HepG2 (cell line): ENCODE data around the gene PDIA5. TPM values are rescaled to one million over a fixed set of nuclear protein-coding genes. Genes with fewer than 3 reads are reported as not detected.

Experiments
- AKAP8 ChIP-seq: sonication (generic); formaldehyde crosslinking; IDR thresholded peaks from 2 replicates; pipeline ENCODE4 v1.5.1; 2020; ENCODE audit warnings: mild to moderate bottlenecking, missing genetic modification reagents
- CTCF ChIP-seq: sonication (generic); formaldehyde crosslinking; IDR thresholded peaks from 2 replicates; pipeline ENCODE4 v1.5.0; 2020; ENCODE audit warnings: mild to moderate bottlenecking, missing genetic modification reagents, moderate library complexity
- FOXK1 ChIP-seq: sonication (generic); formaldehyde crosslinking; IDR thresholded peaks from 2 replicates; pipeline ENCODE4 v1.4.0; 2020; ENCODE audit warnings: low read depth, missing genetic modification reagents, borderline replicate concordance
- GPN1 ChIP-seq: sonication (generic); formaldehyde crosslinking; IDR thresholded peaks from 2 replicates; pipeline ENCODE4 v1.5.1; 2020; ENCODE audit warnings: missing genetic modification reagents, borderline replicate concordance
- HNF1B ChIP-seq: sonication (generic); formaldehyde crosslinking; IDR thresholded peaks from 2 replicates; pipeline ENCODE4 v1.5.1; 2020; ENCODE audit warnings: mild to moderate bottlenecking, moderate library complexity, missing genetic modification reagents
- KDM2A ChIP-seq: sonication (generic); formaldehyde crosslinking; IDR thresholded peaks from 2 replicates; pipeline ENCODE4 v1.4.0; 2020; ENCODE audit warnings: low read depth, missing genetic modification reagents, borderline replicate concordance
- PRDM4 ChIP-seq: sonication (generic); formaldehyde crosslinking; IDR thresholded peaks from 2 replicates; pipeline ENCODE4 v1.9.0; 2021; ENCODE audit warnings: missing genetic modification reagents, borderline replicate concordance
- SAP130 ChIP-seq: IDR thresholded peaks from 2 replicates; pipeline ENCODE4 v1.6.1; 2016; ENCODE audit warnings: low read depth
- SIN3A ChIP-seq: IDR thresholded peaks from 2 replicates; pipeline ENCODE4 v1.6.1; 2011; ENCODE audit warnings: low read depth, mild to moderate bottlenecking, control low read depth, low read length, borderline replicate concordance
- YY1 ChIP-seq: IDR thresholded peaks from 2 replicates; pipeline ENCODE4 v1.6.1; 2011; ENCODE audit warnings: low read length, low read depth, moderate library complexity, mild to moderate bottlenecking; ENCODE audit not compliant: insufficient read depth, insufficient replicate concordance
- ZFP91 ChIP-seq: sonication (generic); formaldehyde crosslinking; IDR thresholded peaks from 2 replicates; pipeline ENCODE4 v1.9.0; 2022; ENCODE audit warnings: missing genetic modification reagents, mild to moderate bottlenecking, borderline replicate concordance
- ZNF274 ChIP-seq: sonication (generic); formaldehyde crosslinking; IDR thresholded peaks from 2 replicates; pipeline ENCODE4 v1.5.1; 2020; ENCODE audit warnings: mild to moderate bottlenecking, missing genetic modification reagents
- ZNF619 ChIP-seq: sonication (generic); formaldehyde crosslinking; IDR thresholded peaks from 2 replicates; pipeline ENCODE4 v1.4.0; 2020; ENCODE audit warnings: mild to moderate bottlenecking, missing genetic modification reagents
- ZNF652 ChIP-seq: IDR thresholded peaks from 2 replicates; pipeline ENCODE4 v1.6.1; 2016; ENCODE audit warnings: low read depth, borderline replicate concordance
- ZSCAN20 ChIP-seq: sonication (generic); formaldehyde crosslinking; IDR thresholded peaks from 2 replicates; pipeline ENCODE4 v1.4.0; 2020; ENCODE audit warnings: missing genetic modification reagents, mild to moderate bottlenecking, borderline replicate concordance
- polyA plus RNA-seq, 8 experiments: library from polyadenylated mRNA; depleted of rRNA in 3 of 8; stranded (reverse) in 7 of 8; unstranded in 1 of 8; fragments of >200 nt; fragmentation: Illumina TruSeq in 4 of 8; extraction: Trizol in 4 of 8; gene quantifications; 2 replicates each; pipeline versions ENCODE4 v1.2.1 to v1.2.3, GENCODE V29; 2011 to 2016; ENCODE audit warnings: low read depth in 4 of 8, missing spikeins in 1 of 8, mixed read lengths in 1 of 8; ENCODE audit not compliant: insufficient read depth in 1 of 8
- total RNA-seq, 5 experiments: library from RNA; depleted of rRNA; stranded (reverse); fragments of >200 nt; fragmentation: Illumina TruSeq; extraction: Trizol; gene quantifications; 2 replicates each; pipeline ENCODE4 v1.2.3, GENCODE V29; 2016; ENCODE audit warnings: low read depth in 1 of 5
- TF ChIP-seq, protein P1 (sequence below): sonication (generic); formaldehyde crosslinking; IDR thresholded peaks from 2 replicates; pipeline ENCODE4 v1.5.1; 2020; ENCODE audit warnings: missing genetic modification reagents, mild to moderate bottlenecking, borderline replicate concordance
- TF ChIP-seq, protein P2 (sequence below): sonication (generic); IDR thresholded peaks from 2 replicates; pipeline ENCODE4 v1.6.1; 2016; ENCODE audit warnings: low read depth, borderline replicate concordance
- TF ChIP-seq, protein P3 (sequence below): sonication (generic); formaldehyde crosslinking; IDR thresholded peaks from 2 replicates; pipeline ENCODE4 v1.4.0; 2020; ENCODE audit warnings: low read depth, mild to moderate bottlenecking, missing genetic modification reagents

The PDIA5 gene
- total and polyA plus RNA-seq, 2 of the 13 experiments (the other 11 are each of a cell fraction or from before 2014, with no cell fraction given) = 51.3 to 74.3 TPM

- TF ChIP-seq GPN1 (no peak), FOXK1 (no peak), KDM2A (CRISPR knock-in tag) (no peak), HNF1B (CRISPR knock-in tag) (no peak), ZNF274 (CRISPR knock-in tag) (no peak), CTCF (CRISPR knock-in tag) (0 out of 2 replicates have a peak, but pooled peaks have one; percentile 2), YY1 (no peak), ZFP91 (peak; percentile 44), SAP130 (CRISPR knock-in tag) (peak; percentile 2), PRDM4 (no peak), SIN3A (no peak), AKAP8 (CRISPR knock-in tag) (no peak), ZSCAN20 (CRISPR knock-in tag) (no peak), ZNF619 (CRISPR knock-in tag) (no peak; the same call in 1 of the 2 replicates), ZNF652 (CRISPR knock-in tag) (no peak)
- TF ChIP-seq, protein P1, sequence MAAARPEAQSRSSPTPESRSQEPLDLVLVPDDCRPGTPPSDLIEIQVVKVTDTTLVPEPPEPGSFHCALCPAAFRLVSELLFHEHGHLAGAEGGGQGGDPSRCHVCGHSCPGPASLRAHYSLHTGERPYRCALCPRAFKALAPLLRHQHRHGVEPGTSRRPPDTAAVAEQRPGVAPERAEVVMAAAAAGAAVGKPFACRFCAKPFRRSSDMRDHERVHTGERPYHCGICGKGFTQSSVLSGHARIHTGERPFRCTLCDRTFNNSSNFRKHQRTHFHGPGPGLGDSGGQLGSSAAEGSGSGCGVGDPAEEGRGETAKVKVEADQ (CRISPR knock-in tag) = no peak
- TF ChIP-seq, protein P2, sequence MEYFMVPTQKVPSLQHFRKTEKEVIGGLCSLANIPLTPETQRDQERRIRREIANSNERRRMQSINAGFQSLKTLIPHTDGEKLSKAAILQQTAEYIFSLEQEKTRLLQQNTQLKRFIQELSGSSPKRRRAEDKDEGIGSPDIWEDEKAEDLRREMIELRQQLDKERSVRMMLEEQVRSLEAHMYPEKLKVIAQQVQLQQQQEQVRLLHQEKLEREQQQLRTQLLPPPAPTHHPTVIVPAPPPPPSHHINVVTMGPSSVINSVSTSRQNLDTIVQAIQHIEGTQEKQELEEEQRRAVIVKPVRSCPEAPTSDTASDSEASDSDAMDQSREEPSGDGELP = no peak
- TF ChIP-seq, protein P3, sequence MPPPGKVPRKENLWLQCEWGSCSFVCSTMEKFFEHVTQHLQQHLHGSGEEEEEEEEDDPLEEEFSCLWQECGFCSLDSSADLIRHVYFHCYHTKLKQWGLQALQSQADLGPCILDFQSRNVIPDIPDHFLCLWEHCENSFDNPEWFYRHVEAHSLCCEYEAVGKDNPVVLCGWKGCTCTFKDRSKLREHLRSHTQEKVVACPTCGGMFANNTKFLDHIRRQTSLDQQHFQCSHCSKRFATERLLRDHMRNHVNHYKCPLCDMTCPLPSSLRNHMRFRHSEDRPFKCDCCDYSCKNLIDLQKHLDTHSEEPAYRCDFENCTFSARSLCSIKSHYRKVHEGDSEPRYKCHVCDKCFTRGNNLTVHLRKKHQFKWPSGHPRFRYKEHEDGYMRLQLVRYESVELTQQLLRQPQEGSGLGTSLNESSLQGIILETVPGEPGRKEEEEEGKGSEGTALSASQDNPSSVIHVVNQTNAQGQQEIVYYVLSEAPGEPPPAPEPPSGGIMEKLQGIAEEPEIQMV = no peak
Observed at GRCh38 chr3:123084738-123085237, 18.0 kb downstream of the PDIA5 start (continued).
